WTC11 (cell line): ENCODE results near the gene CABLES1.

Source experiments
- ATF1 ChIP-seq: sonication (generic); formaldehyde crosslinking; IDR thresholded peaks from 2 replicates; pipeline ENCODE4 v1.8.1; 2023; ENCODE audit warnings: mild to moderate bottlenecking, moderate library complexity, missing genetic modification reagents
- CTCF ChIP-seq: fragments of 200-600 bp; IDR thresholded peaks from 2 replicates; pipeline ENCODE4 v1.8.0; 2022; ENCODE audit warnings: antibody characterized with exemption
- JUN ChIP-seq: sonication (generic); formaldehyde crosslinking; IDR thresholded peaks from 2 replicates; pipeline ENCODE4 v1.8.0; 2023; ENCODE audit warnings: mild to moderate bottlenecking, missing genetic modification reagents
- NR1H2 ChIP-seq: sonication (generic); formaldehyde crosslinking; IDR thresholded peaks from 2 replicates; pipeline ENCODE4 v1.9.0; 2021; ENCODE audit warnings: mild to moderate bottlenecking, moderate library complexity, missing genetic modification reagents
- USF2 ChIP-seq: sonication (generic); formaldehyde crosslinking; IDR thresholded peaks from 2 replicates; pipeline ENCODE4 v1.8.1; 2023; ENCODE audit warnings: mild to moderate bottlenecking, missing genetic modification reagents, moderate library complexity

- TF ChIP-seq ATF1 (CRISPR knock-in tag) = no peak
- TF ChIP-seq CTCF = no peak
- no peak for TF ChIP-seq NR1H2 (CRISPR knock-in tag)
- TF ChIP-seq USF2 (CRISPR knock-in tag) = no peak
- TF ChIP-seq JUN (CRISPR knock-in tag) = no peak
Measured at GRCh38 chr18:23211146-23211545, 75.9 kb downstream of the CABLES1 start.
